ENCODE results near the gene NLGN1.
"Not testable (repeated sequence)": the region's sequence is repeated elsewhere in the genome, so short reads cannot be mapped to it uniquely, and the experiment has no call there.

GRCh38 chr3:173545590-173545989 lies 148.0 kb downstream of the NLGN1 start:
- not testable (repeated sequence) for TF ChIP-seq SP1 (IDR thresholded peaks at IDR 0.05); L3MBTL2 (conservative IDR thresholded peaks at IDR 0.05); LEF1 (IDR thresholded peaks at IDR 0.05; ENCODE audit: borderline replicate concordance); HDGF (IDR thresholded peaks at IDR 0.05; ENCODE audit: borderline replicate concordance); PKNOX1 (IDR thresholded peaks at IDR 0.05)
